ENCODE results near the gene DCAF5. TPM values are rescaled to one million over a fixed set of nuclear protein-coding genes. Genes with fewer than 3 reads are reported as not detected.
A peak's percentile ranks its signal among the peaks of the same experiment; 100 is the strongest.

DCAF5 gene
- total RNA-seq, 1 donor from 2014 or later: 48.3 TPM

DNA sequence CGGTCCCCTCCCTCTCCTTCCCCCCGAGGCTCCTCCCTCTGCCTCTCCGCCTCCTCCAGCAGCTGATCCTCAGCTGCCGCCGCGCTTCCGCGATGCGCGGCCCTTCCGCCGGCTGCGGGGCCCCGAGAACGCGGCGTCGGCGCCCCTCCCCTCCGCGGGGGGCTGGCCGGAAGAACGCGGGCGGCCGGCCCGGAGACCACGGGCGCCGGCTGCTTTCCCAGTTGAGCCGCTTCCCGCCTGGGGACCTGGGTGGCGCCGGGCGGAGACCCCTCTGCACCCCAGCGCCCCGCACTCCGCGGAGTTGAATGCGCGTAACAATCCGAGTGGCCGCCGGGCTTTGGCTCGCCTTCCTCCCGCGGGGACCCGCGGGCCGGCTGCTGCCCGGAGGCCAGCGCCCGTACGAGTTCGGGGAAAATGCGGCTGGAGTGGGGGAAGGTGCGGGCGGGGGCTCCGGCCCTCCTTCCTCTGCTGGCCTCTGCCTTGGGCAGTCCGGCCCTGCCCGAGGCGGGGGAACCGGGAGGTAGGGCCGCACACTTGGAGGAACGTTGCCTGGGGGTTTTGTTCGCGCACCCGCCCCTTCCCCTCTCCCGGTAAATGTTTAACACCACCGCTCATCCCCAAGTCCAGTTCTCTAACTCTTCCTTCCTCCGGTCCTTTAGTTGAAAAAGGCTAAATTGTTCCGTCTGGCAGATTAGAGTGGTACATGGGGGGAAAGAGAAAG lies 393 bp upstream of the DCAF5 start:
- Mint-ChIP-seq H3K36me3 (ENCODE audit: low read depth) (peaks cover 4% of the 10 kb centered on the region), H3K27ac (ENCODE audit: unreplicated experiment) (peak overlapping the region; percentile 92), H3K9me3 (ENCODE audit: low read depth) (no peaks in the 10 kb centered on the region), H3K27me3 (ENCODE audit: low read depth) (no peaks in the 10 kb centered on the region), H3K4me1 (ENCODE audit: low read depth) (peaks cover 42% of the 10 kb centered on the region), H3K4me3 (ENCODE audit: unreplicated experiment) (peak overlapping the region; percentile 92)
- TF ChIP-seq, protein P1, sequence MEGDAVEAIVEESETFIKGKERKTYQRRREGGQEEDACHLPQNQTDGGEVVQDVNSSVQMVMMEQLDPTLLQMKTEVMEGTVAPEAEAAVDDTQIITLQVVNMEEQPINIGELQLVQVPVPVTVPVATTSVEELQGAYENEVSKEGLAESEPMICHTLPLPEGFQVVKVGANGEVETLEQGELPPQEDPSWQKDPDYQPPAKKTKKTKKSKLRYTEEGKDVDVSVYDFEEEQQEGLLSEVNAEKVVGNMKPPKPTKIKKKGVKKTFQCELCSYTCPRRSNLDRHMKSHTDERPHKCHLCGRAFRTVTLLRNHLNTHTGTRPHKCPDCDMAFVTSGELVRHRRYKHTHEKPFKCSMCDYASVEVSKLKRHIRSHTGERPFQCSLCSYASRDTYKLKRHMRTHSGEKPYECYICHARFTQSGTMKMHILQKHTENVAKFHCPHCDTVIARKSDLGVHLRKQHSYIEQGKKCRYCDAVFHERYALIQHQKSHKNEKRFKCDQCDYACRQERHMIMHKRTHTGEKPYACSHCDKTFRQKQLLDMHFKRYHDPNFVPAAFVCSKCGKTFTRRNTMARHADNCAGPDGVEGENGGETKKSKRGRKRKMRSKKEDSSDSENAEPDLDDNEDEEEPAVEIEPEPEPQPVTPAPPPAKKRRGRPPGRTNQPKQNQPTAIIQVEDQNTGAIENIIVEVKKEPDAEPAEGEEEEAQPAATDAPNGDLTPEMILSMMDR (IDR thresholded peaks at IDR 0.05): peak; percentile 15
- peak; percentile 95 for DNase-seq (ENCODE audit: low spot score)

DNA sequence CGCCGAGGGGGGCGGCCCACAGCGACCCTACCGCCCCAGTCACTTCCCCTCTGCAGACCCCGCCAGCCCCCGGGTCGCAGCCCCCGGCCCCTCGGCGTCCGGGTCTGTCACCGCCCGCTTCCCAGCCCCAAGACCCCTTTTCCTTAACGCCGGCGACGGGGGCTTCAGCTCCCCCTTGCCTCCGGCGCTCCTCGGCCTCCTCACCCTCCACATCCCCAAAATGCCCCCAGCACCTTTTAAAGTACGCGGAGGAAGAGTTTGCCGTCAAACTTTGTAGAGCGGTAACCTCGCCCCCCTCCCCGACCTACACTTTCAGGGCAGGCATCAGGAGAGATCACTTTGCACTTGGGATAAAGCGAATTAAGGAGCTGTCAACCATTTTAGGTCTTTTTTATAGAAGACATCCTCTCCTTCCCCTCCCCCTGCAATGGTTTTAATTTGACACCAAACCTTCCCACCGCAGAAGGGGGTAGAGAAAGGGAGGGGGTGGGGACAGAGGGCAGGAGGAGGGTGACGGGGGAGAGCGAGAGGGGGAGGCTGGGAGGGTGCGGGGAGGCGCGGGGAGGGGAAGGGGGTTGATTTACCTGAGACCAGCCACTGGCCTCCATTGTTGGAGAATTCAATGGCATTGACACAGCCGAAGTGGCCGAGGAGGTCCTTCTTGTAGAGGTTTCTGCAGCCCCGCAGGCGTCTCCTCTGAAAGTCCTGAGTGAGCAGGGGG lies 578 bp downstream of the DCAF5 start:
- no peak for DNase-seq (ENCODE audit: low spot score)
- H3K27ac Mint-ChIP-seq (ENCODE audit: unreplicated experiment): peak overlapping the region; percentile 92

DNA sequence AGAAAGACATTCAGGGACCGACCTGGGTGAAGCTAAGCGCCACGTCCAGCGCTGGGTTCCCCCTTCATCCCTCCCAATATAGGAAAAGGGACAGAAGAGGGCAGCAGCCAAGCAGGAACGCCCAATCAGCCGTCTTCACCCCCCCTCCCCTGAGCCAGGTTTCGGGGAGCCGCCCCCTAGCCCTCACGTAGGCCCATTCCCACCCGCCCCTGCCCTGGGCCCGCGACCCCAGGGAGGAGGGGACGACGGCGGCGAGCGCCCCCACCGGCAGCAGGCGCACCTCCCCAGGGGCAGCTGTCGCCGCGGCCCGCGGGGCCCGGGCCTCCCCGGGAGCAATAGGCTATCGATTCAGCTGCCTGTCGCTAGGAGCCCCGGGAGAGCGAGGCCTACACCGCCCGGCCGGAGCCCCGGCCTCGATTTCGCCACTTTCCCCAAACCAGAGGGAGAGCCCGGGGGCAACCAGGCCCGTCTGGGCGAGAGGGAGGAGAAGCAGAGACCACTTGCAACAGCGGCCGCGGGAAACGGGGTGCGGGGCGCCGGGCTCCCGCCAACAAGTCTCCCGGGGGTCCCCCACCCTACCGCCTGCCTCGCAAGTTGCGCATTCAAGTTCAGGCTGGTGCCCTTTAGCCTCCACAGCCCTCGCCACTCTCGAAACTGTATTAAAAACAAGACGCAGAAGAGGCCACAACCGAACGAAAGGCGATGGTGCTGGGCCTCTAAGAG lies 1.3 kb downstream of the DCAF5 start:
- peak overlapping the region; percentile 92 for H3K4me3 Mint-ChIP-seq (ENCODE audit: unreplicated experiment)
- H3K9me3 Mint-ChIP-seq (ENCODE audit: low read depth): no peaks in the 10 kb centered on the region
- H3K36me3 Mint-ChIP-seq (ENCODE audit: low read depth): peaks cover 5% of the 10 kb centered on the region
- DNase-seq (ENCODE audit: low spot score): peak; percentile 89
- peak overlapping the region; percentile 92 for H3K27ac Mint-ChIP-seq (ENCODE audit: unreplicated experiment)
- H3K27me3 Mint-ChIP-seq (ENCODE audit: low read depth): no peaks in the 10 kb centered on the region
- TF ChIP-seq, protein P1 (IDR thresholded peaks at IDR 0.05): peak; percentile 79
- peaks cover 51% of the 10 kb centered on the region for H3K4me1 Mint-ChIP-seq (ENCODE audit: low read depth)

More for the DNA sequence above, 578 bp downstream of the DCAF5 start:
- Mint-ChIP-seq H3K36me3 (ENCODE audit: low read depth) (peaks cover 5% of the 10 kb centered on the region), H3K9me3 (ENCODE audit: low read depth) (no peaks in the 10 kb centered on the region), H3K27me3 (ENCODE audit: low read depth) (no peaks in the 10 kb centered on the region), H3K4me3 (ENCODE audit: unreplicated experiment) (peak overlapping the region; percentile 92), H3K4me1 (ENCODE audit: low read depth) (peaks cover 49% of the 10 kb centered on the region)
- TF ChIP-seq, protein P1 (IDR thresholded peaks at IDR 0.05): no peak

DNA sequence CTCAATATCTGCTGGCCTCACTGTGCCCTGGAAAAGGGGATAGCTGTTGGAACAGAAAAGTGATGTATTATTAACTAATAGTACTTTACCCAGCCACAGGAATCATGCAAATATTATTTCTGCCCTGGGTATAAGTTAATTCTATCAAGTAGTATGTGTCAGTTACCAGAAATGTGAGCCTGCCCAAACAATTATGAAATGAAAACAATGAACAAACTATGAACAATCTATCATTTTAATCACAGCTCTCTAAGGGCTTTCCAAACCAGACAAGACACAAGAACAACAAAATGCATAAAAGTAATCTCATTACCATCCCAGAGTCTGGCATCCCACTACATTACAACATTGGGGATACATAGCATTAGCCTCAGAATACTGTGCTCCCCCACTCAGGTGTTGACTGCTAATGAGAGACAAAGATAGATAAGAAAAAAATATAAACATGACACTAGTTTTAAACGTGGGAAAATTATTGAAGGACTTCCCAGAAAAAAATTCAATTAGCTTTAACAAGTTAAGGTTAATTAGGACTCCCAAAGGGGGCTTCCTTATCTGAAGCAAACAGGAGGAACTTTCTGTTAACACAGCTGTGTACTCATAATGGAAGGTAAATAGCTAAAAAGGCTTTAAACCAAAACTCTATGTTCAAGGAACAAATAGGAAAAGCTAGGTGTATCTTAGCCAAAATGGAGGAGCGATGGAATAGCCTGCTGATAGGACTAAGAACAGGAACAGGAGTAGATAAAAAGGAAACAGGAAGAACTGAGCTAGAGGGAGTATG lies 3.3 kb downstream of the DCAF5 start:
- peaks cover 5% of the 10 kb centered on the region for H3K36me3 Mint-ChIP-seq (ENCODE audit: low read depth)
- H3K27ac Mint-ChIP-seq (ENCODE audit: unreplicated experiment): peak overlapping the region; percentile 77
- no peak for DNase-seq (ENCODE audit: low spot score)

More for the DNA sequence above, 3.3 kb downstream of the DCAF5 start:
- Mint-ChIP-seq H3K4me1 (ENCODE audit: low read depth) (peaks cover 46% of the 10 kb centered on the region), H3K9me3 (ENCODE audit: low read depth) (no peaks in the 10 kb centered on the region), H3K27me3 (ENCODE audit: low read depth) (no peaks in the 10 kb centered on the region), H3K4me3 (ENCODE audit: unreplicated experiment) (peak overlapping the region; percentile 92)
- TF ChIP-seq, protein P1 (IDR thresholded peaks at IDR 0.05): no peak

All from chondrocyte (in vitro differentiated cells).